ENCODE measurements around the gene MYRF.

The MYRF gene

DNA sequence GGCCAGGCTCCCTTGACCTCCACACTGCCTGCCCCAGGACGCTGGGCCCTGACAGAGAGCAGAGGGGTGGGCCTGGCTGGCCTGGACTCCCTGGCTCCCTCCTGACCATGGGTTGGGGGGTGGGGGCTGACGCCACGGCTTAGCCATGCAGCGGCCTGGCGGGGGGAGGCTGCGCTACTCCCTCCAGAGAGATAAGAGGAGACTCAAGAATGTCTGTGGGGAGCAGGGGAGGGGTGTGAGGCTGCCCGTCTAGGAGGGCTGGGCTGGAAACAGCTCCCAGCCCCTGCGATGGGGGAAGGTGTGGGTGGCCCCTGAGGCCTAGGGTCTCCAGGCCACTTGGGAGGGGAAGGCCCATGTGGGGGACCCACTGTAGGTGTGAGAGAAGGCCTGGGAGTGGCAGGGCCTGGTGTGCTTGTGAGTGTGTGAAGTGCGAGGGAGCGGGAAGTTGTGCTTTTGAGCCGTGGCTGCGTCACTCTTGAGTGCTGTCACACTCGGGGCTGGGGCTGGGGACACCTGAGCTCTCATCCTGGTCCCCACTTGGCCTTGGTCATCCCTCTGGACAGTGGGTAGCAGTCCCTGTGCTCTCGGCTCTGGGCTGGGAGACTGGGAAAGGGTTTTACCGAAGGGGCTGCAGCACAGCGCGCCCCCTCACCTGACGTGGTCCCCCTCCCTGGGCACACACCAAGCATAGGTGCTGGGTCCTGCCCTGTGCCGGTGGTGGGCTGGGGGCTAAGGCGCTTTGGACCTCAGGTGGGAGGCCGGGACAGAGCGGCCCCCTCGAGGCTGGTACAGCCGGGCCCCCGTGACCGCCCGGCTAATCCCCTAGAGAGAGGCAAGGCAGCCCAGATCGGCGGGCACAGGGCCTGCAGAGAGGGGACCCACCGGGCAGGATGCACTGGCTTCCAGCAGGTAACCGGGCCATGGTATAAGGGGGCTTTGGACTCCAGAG is 2.4 kb downstream of the MYRF start:
- H3K4me3 ChIP-seq (ENCODE audit: low read length in 2 of 2): no peak overlapping the region
- no peak overlapping the region for H3K27ac ChIP-seq (replicated peaks; ENCODE audit: low read length)

DNA sequence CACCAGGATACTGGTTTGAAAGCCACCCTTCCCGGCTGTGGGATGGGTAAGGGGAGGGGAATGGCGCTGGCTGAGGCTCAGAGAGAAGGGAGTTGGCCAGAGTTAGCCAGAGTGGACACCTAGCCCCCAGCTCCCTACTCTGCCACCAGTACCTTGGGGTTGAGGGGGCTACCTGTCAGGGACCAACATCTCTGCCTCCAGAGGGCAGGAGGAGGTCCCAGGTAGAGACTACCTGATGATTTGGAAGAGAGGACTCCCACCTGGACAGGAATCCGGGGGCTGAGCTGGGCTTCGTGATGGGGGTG is 3.7 kb downstream of the MYRF start:
- Histone ChIP-seq H4K91ac (ENCODE audit: low read depth, low read length, poor library complexity) (no peak overlapping the region), H2BK120ac (ENCODE audit: low read depth, low read length) (no peak overlapping the region), H2AFZ (ENCODE audit: low read length) (no peak overlapping the region), H3K4ac (ENCODE audit: low read length) (no peak overlapping the region), H3K4me1 (ENCODE audit: control insufficient read depth in 2 of 2, insufficient read depth in 1 of 2, low read depth in 1 of 2, low read length in 2 of 2) (peaks cover 11 to 27% of the 10 kb centered on the region in 2 donors), H3K9me3 (replicated peaks in 1 of 2; ENCODE audit: control insufficient read depth in 2 of 2, insufficient read depth in 1 of 2, low read depth in 1 of 2, low read length in 2 of 2) (peaks cover 0 to 2% of the 10 kb centered on the region in 2 donors), H3K9ac (ENCODE audit: low read depth, low read length, poor library complexity) (no peak overlapping the region), H3K27me3 (ENCODE audit: control insufficient read depth in 3 of 3, insufficient read depth in 3 of 3, low read depth in 1 of 3, low read length in 3 of 3) (peaks cover 0 to 22% (median 0%) of the 10 kb centered on the region in 3 experiments), H3K27ac (replicated peaks; ENCODE audit: low read length) (no peak overlapping the region), H2BK12ac (ENCODE audit: low read length) (peak overlapping the region; percentile 73), H4K8ac (ENCODE audit: low read depth, low read length) (no peak overlapping the region), H3K36me3 (replicated peaks in 1 of 2; ENCODE audit: control insufficient read depth in 2 of 2, insufficient read depth in 2 of 2, low read length in 2 of 2) (no peaks in the 10 kb centered on the region), H2AK5ac (ENCODE audit: low read depth, low read length) (peak overlapping the region; percentile 98), H3K23ac (ENCODE audit: low read depth, low read length, poor library complexity) (peak overlapping the region; percentile 65), H3K79me1 (ENCODE audit: low read depth, low read length) (peaks cover 5% of the 10 kb centered on the region), H3K18ac (ENCODE audit: low read length) (peak overlapping the region; percentile 44), H3K14ac (ENCODE audit: low read length) (peak overlapping the region; percentile 38), H3K4me3 (ENCODE audit: low read length in 2 of 2) (no peak overlapping the region), H3K4me2 (ENCODE audit: insufficient read depth, low read length, poor library complexity, severe bottlenecking) (no peak overlapping the region), H2BK15ac (ENCODE audit: low read length) (peak overlapping the region; percentile 26), H2BK5ac (ENCODE audit: low read length) (no peak overlapping the region)
- WGBS, 2 donors (ENCODE audit: extremely low coverage in 2 of 2, insufficient read length in 2 of 2, insufficient replicate concordance in 1 of 2): no CpG with 5 or more reads among the region's 4 CpGs
- no peak for DNase-seq (ENCODE audit: low spot score)

More for the DNA sequence above, 2.4 kb downstream of the MYRF start:
- Histone ChIP-seq H3K23ac (ENCODE audit: low read depth, low read length, poor library complexity) (peak overlapping the region; percentile 87), H2AFZ (ENCODE audit: low read length) (no peak overlapping the region), H3K4me1 (ENCODE audit: control insufficient read depth in 2 of 2, insufficient read depth in 1 of 2, low read depth in 1 of 2, low read length in 2 of 2) (peaks cover 16 to 33% of the 10 kb centered on the region in 2 donors), H3K27me3 (ENCODE audit: control insufficient read depth in 3 of 3, insufficient read depth in 3 of 3, low read depth in 1 of 3, low read length in 3 of 3) (peaks cover 0 to 22% (median 0%) of the 10 kb centered on the region in 3 experiments), H2BK15ac (ENCODE audit: low read length) (peak overlapping the region; percentile 97), H3K4me2 (ENCODE audit: insufficient read depth, low read length, poor library complexity, severe bottlenecking) (no peak overlapping the region), H3K36me3 (replicated peaks in 1 of 2; ENCODE audit: control insufficient read depth in 2 of 2, insufficient read depth in 2 of 2, low read length in 2 of 2) (no peaks in the 10 kb centered on the region), H4K91ac (ENCODE audit: low read depth, low read length, poor library complexity) (no peak overlapping the region), H3K79me1 (ENCODE audit: low read depth, low read length) (peaks cover 5% of the 10 kb centered on the region), H3K9me3 (replicated peaks in 1 of 2; ENCODE audit: control insufficient read depth in 2 of 2, insufficient read depth in 1 of 2, low read depth in 1 of 2, low read length in 2 of 2) (peaks cover 0 to 2% of the 10 kb centered on the region in 2 donors), H2BK120ac (ENCODE audit: low read depth, low read length) (no peak overlapping the region), H2BK12ac (ENCODE audit: low read length) (peak overlapping the region; percentile 58), H3K18ac (ENCODE audit: low read length) (peak overlapping the region; percentile 88), H2BK5ac (ENCODE audit: low read length) (no peak overlapping the region), H3K9ac (ENCODE audit: low read depth, low read length, poor library complexity) (peak overlapping the region; percentile 50), H3K14ac (ENCODE audit: low read length) (no peak overlapping the region), H2AK5ac (ENCODE audit: low read depth, low read length) (peak overlapping the region; percentile 98), H3K4ac (ENCODE audit: low read length) (no peak overlapping the region), H4K8ac (ENCODE audit: low read depth, low read length) (no peak overlapping the region)
- no CpG with 5 or more reads among the region's 31 CpGs for WGBS, 2 donors (ENCODE audit: extremely low coverage in 2 of 2, insufficient read length in 2 of 2, insufficient replicate concordance in 1 of 2)
- DNase-seq (ENCODE audit: low spot score): no peak

DNA sequence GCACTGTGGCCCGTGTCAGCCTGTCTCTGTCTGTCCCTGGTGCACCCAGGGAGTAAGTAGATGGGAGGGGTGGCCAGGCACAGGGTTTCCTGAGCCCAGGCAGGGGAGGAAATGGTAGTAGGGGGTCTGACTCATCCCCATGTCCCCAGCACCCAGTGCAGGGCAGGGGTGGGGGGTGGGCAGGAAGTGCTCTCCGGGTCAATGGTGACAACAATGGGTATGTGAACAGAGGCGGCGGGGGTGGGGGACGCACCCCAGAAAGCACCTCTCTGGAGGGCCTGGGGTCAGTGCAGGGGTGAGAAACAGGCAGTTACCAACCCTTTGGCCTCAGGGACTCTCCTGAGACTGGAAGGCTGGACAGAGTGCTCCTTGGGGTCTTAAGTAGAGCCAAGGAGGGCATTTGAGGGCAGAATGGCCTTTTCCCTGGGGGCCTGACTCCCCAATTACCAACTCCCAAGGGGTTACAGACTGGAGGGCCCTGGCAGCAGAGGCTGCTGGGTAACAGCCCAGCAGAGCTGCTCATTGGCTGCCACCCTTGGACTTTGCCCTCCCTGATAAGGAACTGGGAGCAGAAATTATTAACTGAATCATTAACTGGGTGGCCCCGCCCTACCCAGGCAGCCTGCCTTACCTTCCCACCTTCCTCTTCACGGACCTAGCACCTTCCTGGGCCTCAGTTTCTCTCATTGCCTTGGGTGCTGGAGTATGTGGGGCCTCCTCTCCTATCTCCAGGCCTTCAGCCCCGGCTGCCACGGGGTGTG is 4.2 kb downstream of the MYRF start:
- Histone ChIP-seq H2BK12ac (ENCODE audit: low read length) (peak overlapping the region; percentile 73), H3K27ac (replicated peaks; ENCODE audit: low read length) (no peak overlapping the region)

More for the DNA sequence above, 4.2 kb downstream of the MYRF start:
- Histone ChIP-seq H3K9ac (ENCODE audit: low read depth, low read length, poor library complexity) (peak overlapping the region; percentile 4), H2BK5ac (ENCODE audit: low read length) (no peak overlapping the region), H3K9me3 (replicated peaks in 1 of 2; ENCODE audit: control insufficient read depth in 2 of 2, insufficient read depth in 1 of 2, low read depth in 1 of 2, low read length in 2 of 2) (peaks cover 0 to 2% of the 10 kb centered on the region in 2 donors), H3K18ac (ENCODE audit: low read length) (peak overlapping the region; percentile 83), H3K4ac (ENCODE audit: low read length) (no peak overlapping the region), H4K91ac (ENCODE audit: low read depth, low read length, poor library complexity) (no peak overlapping the region), H3K4me3 (ENCODE audit: low read length in 2 of 2) (no peak overlapping the region), H4K8ac (ENCODE audit: low read depth, low read length) (no peak overlapping the region), H3K4me2 (ENCODE audit: insufficient read depth, low read length, poor library complexity, severe bottlenecking) (no peak overlapping the region), H3K36me3 (replicated peaks in 1 of 2; ENCODE audit: control insufficient read depth in 2 of 2, insufficient read depth in 2 of 2, low read length in 2 of 2) (no peaks in the 10 kb centered on the region), H3K14ac (ENCODE audit: low read length) (peak overlapping the region; percentile 38), H3K79me1 (ENCODE audit: low read depth, low read length) (peaks cover 5% of the 10 kb centered on the region), H3K27me3 (ENCODE audit: control insufficient read depth in 3 of 3, insufficient read depth in 3 of 3, low read depth in 1 of 3, low read length in 3 of 3) (peaks cover 0 to 21% (median 0%) of the 10 kb centered on the region in 3 experiments), H3K23ac (ENCODE audit: low read depth, low read length, poor library complexity) (peak overlapping the region; percentile 65), H3K4me1 (ENCODE audit: control insufficient read depth in 2 of 2, insufficient read depth in 1 of 2, low read depth in 1 of 2, low read length in 2 of 2) (peaks cover 16 to 27% of the 10 kb centered on the region in 2 donors), H2BK120ac (ENCODE audit: low read depth, low read length) (no peak overlapping the region), H2AFZ (ENCODE audit: low read length) (no peak overlapping the region), H2BK15ac (ENCODE audit: low read length) (peak overlapping the region; percentile 26), H2AK5ac (ENCODE audit: low read depth, low read length) (peak overlapping the region; percentile 98)
- no CpG with 5 or more reads among the region's 9 CpGs for WGBS, 2 donors (ENCODE audit: extremely low coverage in 2 of 2, insufficient read length in 2 of 2, insufficient replicate concordance in 1 of 2)
- DNase-seq (ENCODE audit: low spot score): no peak

All from neuronal stem cell (in vitro differentiated cells).